ENCODE data around the gene GRAMD1C. TPM values are rescaled to one million over a fixed set of nuclear protein-coding genes. Genes with fewer than 3 reads are reported as not detected.

GRAMD1C gene
- total and polyA plus RNA-seq, 2 of the 13 experiments (the other 11 are each of a cell fraction or from before 2014, with no cell fraction given), result 0.45 TPM; not detected in 1

- no peaks in the 10 kb centered on the region for H3K9me3 ChIP-seq (ENCODE audit: low read length)
- POLR2A ChIA-PET, result no interaction called here
- H3K27ac ChIP-seq (ENCODE audit: extremely low read length, insufficient read depth, low read length), result no peak overlapping the region
- FAIRE-seq, result no peak
- H3K4me3 ChIP-seq (replicated peaks in 1 of 3; ENCODE audit: insufficient read depth in 1 of 3, low read depth in 2 of 3, low read length in 3 of 3), result no peak overlapping the region
- no peak for ATAC-seq
- H4K20me1 ChIP-seq (ENCODE audit: insufficient read depth, low read length), result no peaks in the 10 kb centered on the region
- BruUV-seq (replicated peaks), result no TSS peak
- intact Hi-C loops (cut with micrococcal nuclease; ENCODE audit: unreplicated experiment), result no loop called here
- no peaks in the 10 kb centered on the region for H3K4me1 ChIP-seq (ENCODE audit: insufficient read depth, low read length)
- H3K27me3 ChIP-seq (ENCODE audit: control insufficient read depth in 1 of 2, insufficient read depth in 2 of 2, low read length in 2 of 2), result no peaks in the 10 kb centered on the region; a peak in 1 of 5 replicates
- no peak for TF ChIP-seq AHDC1 (CRISPR knock-in tag; IDR thresholded peaks at IDR 0.05; ENCODE audit: borderline replicate concordance)
- TF ChIP-seq ZBTB42 (CRISPR knock-in tag; IDR thresholded peaks at IDR 0.05), result no peak
- no peak for TF ChIP-seq EHMT2 (IDR thresholded peaks at IDR 0.05; ENCODE audit: borderline replicate concordance, low read depth, low read length)
- TF ChIP-seq, protein P1, sequence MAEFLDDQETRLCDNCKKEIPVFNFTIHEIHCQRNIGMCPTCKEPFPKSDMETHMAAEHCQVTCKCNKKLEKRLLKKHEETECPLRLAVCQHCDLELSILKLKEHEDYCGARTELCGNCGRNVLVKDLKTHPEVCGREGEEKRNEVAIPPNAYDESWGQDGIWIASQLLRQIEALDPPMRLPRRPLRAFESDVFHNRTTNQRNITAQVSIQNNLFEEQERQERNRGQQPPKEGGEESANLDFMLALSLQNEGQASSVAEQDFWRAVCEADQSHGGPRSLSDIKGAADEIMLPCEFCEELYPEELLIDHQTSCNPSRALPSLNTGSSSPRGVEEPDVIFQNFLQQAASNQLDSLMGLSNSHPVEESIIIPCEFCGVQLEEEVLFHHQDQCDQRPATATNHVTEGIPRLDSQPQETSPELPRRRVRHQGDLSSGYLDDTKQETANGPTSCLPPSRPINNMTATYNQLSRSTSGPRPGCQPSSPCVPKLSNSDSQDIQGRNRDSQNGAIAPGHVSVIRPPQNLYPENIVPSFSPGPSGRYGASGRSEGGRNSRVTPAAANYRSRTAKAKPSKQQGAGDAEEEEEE (CRISPR knock-in tag; IDR thresholded peaks at IDR 0.05; ENCODE audit: borderline replicate concordance), result no peak
- TF ChIP-seq ZNF124 (CRISPR knock-in tag; IDR thresholded peaks at IDR 0.05), result no peak
- TF ChIP-seq, protein P2, sequence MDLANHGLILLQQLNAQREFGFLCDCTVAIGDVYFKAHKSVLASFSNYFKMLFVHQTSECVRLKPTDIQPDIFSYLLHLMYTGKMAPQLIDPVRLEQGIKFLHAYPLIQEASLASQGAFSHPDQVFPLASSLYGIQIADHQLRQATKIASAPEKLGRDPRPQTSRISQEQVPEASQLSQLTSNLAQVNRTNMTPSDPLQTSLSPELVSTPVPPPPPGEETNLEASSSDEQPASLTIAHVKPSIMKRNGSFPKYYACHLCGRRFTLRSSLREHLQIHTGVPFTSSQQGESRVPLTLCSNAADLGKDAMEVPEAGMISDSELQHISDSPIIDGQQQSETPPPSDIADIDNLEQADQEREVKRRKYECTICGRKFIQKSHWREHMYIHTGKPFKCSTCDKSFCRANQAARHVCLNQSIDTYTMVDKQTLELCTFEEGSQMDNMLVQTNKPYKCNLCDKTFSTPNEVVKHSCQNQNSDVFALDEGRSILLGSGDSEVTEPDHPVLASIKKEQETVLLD (CRISPR knock-in tag; IDR thresholded peaks at IDR 0.05; ENCODE audit: low read depth), result no peak
- no peak for TF ChIP-seq ATF1 (CRISPR knock-in tag; IDR thresholded peaks at IDR 0.05)
- no peak for TF ChIP-seq NBN (conservative IDR thresholded peaks at IDR 0.05)
- TF ChIP-seq ZNF614 (CRISPR knock-in tag; IDR thresholded peaks at IDR 0.05; ENCODE audit: borderline replicate concordance), result no peak
- TF ChIP-seq HMG20B (CRISPR knock-in tag; conservative IDR thresholded peaks at IDR 0.05), result no peak
- no peaks in the 10 kb centered on the region for H3K36me3 ChIP-seq (replicated peaks in 1 of 2; ENCODE audit: control insufficient read depth in 1 of 2, insufficient read depth in 2 of 2, low read length in 2 of 2)
- H3K9ac ChIP-seq (ENCODE audit: insufficient read depth, low read depth, low read length), result no peak overlapping the region
- H3K79me2 ChIP-seq (ENCODE audit: insufficient read depth, low read length), result no peaks in the 10 kb centered on the region
- in situ Hi-C loops (cut with HindIII; ENCODE audit: extremely low pct_ligation_motif_present, low pct_unique_long_range_greater_than_20kb), result no loop called here
- no peak overlapping the region for H2AFZ ChIP-seq (ENCODE audit: low read length)
- H3K4me2 ChIP-seq (ENCODE audit: low read depth, low read length), result no peak overlapping the region
- DNase-seq (ENCODE audit: low spot score), result no peak
- CTCF ChIA-PET (ENCODE audit: low intra/inter-chr PET ratio, low total read pairs), result no interaction called here
- WGBS (ENCODE audit: low lambda C conversion rate), result 9% methylated on average over 4 of the region's 4 CpGs
Measured at GRCh38 chr3:113985541-113985940, 147.0 kb downstream of the GRAMD1C start.

Data from HepG2 (cell line).